Measurements from ENCODE around the gene DNAH1. TPM values are rescaled to one million over a fixed set of nuclear protein-coding genes. Genes with fewer than 3 reads are reported as not detected.

Gene DNAH1
- total and polyA plus RNA-seq, 2 experiments from 2014 or later, result 4.0 to 4.2 TPM

DNA sequence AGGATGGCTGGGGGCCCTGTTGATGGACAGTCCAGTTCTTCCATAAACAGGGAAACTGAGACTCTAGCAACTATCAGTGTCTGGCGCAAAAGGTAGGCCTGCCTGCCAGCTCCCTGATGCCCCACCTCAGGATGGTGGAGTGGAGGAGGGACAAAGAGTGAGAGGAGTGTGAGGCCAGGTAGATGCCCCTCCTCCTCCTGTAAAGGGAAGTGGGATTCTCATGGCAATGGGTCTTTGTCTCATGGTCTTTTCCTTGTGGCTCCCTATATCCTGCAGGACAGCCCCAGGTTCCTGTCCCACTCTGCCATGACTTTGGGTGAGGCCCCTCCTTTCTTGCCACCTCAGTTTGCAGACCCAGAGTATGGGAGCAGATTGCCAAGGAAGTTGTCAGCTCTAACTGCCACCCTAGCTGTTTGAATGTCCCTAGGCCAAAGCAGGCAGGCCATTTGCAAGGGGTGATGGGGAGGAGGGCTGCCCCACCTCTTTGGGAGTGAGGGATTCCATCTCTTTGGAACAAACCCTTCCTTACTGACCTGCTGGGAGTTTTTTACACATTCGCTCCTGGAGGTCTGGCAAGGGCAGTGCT is 2.8 kb upstream of the DNAH1 start:
- peaks cover 8% of the 10 kb centered on the region for H3K4me1 ChIP-seq (ENCODE audit: insufficient read depth)
- H3K79me2 ChIP-seq, result no peaks in the 10 kb centered on the region
- DNase-seq (ENCODE audit: low spot score), result no peak
- TF ChIP-seq EZH2 (IDR thresholded peaks at IDR 0.05; ENCODE audit: borderline replicate concordance), result no peak
- TF ChIP-seq, protein P1, sequence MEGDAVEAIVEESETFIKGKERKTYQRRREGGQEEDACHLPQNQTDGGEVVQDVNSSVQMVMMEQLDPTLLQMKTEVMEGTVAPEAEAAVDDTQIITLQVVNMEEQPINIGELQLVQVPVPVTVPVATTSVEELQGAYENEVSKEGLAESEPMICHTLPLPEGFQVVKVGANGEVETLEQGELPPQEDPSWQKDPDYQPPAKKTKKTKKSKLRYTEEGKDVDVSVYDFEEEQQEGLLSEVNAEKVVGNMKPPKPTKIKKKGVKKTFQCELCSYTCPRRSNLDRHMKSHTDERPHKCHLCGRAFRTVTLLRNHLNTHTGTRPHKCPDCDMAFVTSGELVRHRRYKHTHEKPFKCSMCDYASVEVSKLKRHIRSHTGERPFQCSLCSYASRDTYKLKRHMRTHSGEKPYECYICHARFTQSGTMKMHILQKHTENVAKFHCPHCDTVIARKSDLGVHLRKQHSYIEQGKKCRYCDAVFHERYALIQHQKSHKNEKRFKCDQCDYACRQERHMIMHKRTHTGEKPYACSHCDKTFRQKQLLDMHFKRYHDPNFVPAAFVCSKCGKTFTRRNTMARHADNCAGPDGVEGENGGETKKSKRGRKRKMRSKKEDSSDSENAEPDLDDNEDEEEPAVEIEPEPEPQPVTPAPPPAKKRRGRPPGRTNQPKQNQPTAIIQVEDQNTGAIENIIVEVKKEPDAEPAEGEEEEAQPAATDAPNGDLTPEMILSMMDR (IDR thresholded peaks at IDR 0.05; ENCODE audit: poor library complexity), result no peak
- no peak for TF ChIP-seq EZH2phosphoT487 (IDR thresholded peaks at IDR 0.05; ENCODE audit: low read depth, severe bottlenecking, unreplicated experiment)
- no peaks in the 10 kb centered on the region for H3K9me3 ChIP-seq (ENCODE audit: low read depth)
- 98% methylated on average over 2 of the region's 2 CpGs for WGBS (ENCODE audit: low lambda C conversion rate, missing lambda C conversion rate)
- no peak overlapping the region for H3K4me3 ChIP-seq
- no peaks in the 10 kb centered on the region for H3K9me2 ChIP-seq (replicated peaks; ENCODE audit: insufficient read depth)
- H3K36me3 ChIP-seq (replicated peaks; ENCODE audit: insufficient read depth, low read depth), result no peaks in the 10 kb centered on the region
- no peaks in the 10 kb centered on the region for H4K20me1 ChIP-seq (ENCODE audit: insufficient read depth, poor library complexity, severe bottlenecking)
- H3K27ac ChIP-seq, result no peak overlapping the region
- no peaks in the 10 kb centered on the region for H3K27me3 ChIP-seq
- H3K4me2 ChIP-seq, result no peak overlapping the region
- H2AFZ ChIP-seq, result no peak overlapping the region

DNA sequence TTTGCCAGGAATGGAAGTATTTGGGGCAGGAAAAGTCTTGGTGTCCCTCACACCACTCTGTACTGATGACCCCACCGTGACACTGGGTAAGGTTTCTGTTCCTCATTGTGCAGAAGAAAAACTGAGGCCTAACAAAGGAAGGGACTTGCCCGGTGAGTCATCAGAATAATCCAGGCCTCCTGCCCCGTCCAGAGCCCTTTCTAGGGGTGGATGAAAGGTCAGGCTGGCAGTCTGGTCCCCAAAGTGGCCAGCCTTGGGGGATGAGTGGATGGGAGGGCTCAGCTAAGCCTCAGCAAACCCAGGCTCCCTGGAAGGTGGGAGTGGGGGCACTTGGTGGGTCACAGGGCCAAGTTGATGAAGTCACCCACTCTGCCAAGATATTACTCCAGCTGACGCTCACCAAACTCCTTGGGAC is 2.3 kb upstream of the DNAH1 start:
- no peak for DNase-seq (ENCODE audit: low spot score)
- Histone ChIP-seq H4K20me1 (ENCODE audit: insufficient read depth, poor library complexity, severe bottlenecking) (no peaks in the 10 kb centered on the region), H3K27ac (no peak overlapping the region), H3K4me3 (no peak overlapping the region), H2AFZ (no peak overlapping the region), H3K27me3 (no peaks in the 10 kb centered on the region), H3K9me2 (replicated peaks; ENCODE audit: insufficient read depth) (no peaks in the 10 kb centered on the region), H3K36me3 (replicated peaks; ENCODE audit: insufficient read depth, low read depth) (no peaks in the 10 kb centered on the region), H3K4me2 (no peak overlapping the region), H3K79me2 (no peaks in the 10 kb centered on the region), H3K4me1 (ENCODE audit: insufficient read depth) (peaks cover 8% of the 10 kb centered on the region), H3K9me3 (ENCODE audit: low read depth) (no peaks in the 10 kb centered on the region)
- TF ChIP-seq EZH2phosphoT487 (IDR thresholded peaks at IDR 0.05; ENCODE audit: low read depth, severe bottlenecking, unreplicated experiment) (no peak), EZH2 (IDR thresholded peaks at IDR 0.05; ENCODE audit: borderline replicate concordance) (no peak)
- TF ChIP-seq, protein P1 (IDR thresholded peaks at IDR 0.05; ENCODE audit: poor library complexity), result no peak
- WGBS (ENCODE audit: low lambda C conversion rate, missing lambda C conversion rate), result 57% methylated on average over 4 of the region's 4 CpGs

DNA sequence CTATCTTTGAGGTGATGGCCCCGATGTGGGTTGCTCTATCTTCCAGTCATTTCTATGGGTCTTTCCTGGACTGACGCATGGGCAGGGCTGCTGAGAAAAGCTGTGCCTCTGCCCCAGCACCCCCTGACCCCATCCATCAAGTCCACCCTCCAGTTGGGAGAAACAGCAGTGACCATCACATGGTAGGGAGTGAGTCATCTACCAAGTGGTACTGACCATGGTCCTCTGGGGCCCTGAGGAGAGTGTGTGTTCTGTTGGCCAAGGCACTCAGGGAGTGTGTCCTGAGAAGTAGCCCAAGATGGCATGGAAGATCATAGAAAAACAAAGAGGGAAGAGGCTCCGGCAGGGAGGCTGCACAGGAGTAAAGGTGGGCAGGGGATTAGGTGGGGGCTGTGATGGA is 1.6 kb upstream of the DNAH1 start:
- no peak overlapping the region for H3K27ac ChIP-seq

More for the DNA sequence above, 1.6 kb upstream of the DNAH1 start:
- Histone ChIP-seq H3K9me2 (replicated peaks; ENCODE audit: insufficient read depth) (no peaks in the 10 kb centered on the region), H3K36me3 (replicated peaks; ENCODE audit: insufficient read depth, low read depth) (no peaks in the 10 kb centered on the region), H3K4me1 (ENCODE audit: insufficient read depth) (peaks cover 8% of the 10 kb centered on the region), H4K20me1 (ENCODE audit: insufficient read depth, poor library complexity, severe bottlenecking) (no peaks in the 10 kb centered on the region), H3K4me2 (no peak overlapping the region), H2AFZ (no peak overlapping the region), H3K9me3 (ENCODE audit: low read depth) (no peaks in the 10 kb centered on the region), H3K27me3 (no peaks in the 10 kb centered on the region), H3K79me2 (no peaks in the 10 kb centered on the region), H3K4me3 (no peak overlapping the region)
- DNase-seq (ENCODE audit: low spot score), result no peak
- TF ChIP-seq, protein P1 (IDR thresholded peaks at IDR 0.05; ENCODE audit: poor library complexity), result no peak
- TF ChIP-seq EZH2phosphoT487 (IDR thresholded peaks at IDR 0.05; ENCODE audit: low read depth, severe bottlenecking, unreplicated experiment) (no peak), EZH2 (IDR thresholded peaks at IDR 0.05; ENCODE audit: borderline replicate concordance) (no peak)
- WGBS (ENCODE audit: low lambda C conversion rate, missing lambda C conversion rate), result 96% methylated on average over 3 of the region's 3 CpGs

All from hepatocyte (in vitro differentiated cells).